NCI-H1417 treated with DMSO at 0.1 percent for 48 hours (cell line): Measurements from ENCODE around the gene TRIO.

ENCODE experiments used
- DNase-seq: peaks from one replicate; lab custom pipeline; 2025; lab: John Stamatoyannopoulos, UW

The TRIO gene

GRCh38 chr5:14487897-14488570 is 344.9 kb downstream of the TRIO start:
- DNase-seq: no peak

DNA sequence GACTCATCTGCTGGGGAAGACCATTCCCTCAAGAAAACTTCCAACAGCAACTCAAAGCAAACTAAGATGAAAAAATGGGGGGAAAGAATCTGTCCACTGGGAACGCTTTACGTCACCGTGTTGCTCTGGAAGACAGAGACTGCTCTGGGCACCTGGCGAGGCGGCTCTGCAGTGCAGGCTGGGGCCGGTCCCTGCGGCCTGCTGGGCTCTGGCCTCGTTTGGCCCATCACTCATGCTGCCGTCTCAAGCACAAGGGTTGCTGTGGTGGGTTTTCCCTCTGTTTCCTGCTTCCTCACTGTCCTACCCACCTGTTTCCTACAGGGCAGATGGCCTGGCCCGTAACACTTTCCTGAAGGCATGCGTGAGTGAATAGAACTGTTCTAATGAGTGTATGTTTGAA is 345.6 kb downstream of the TRIO start:
- DNase-seq: no peak

GRCh38 chr5:14489643-14490042 is 346.5 kb downstream of the TRIO start:
- no peak for DNase-seq

DNA sequence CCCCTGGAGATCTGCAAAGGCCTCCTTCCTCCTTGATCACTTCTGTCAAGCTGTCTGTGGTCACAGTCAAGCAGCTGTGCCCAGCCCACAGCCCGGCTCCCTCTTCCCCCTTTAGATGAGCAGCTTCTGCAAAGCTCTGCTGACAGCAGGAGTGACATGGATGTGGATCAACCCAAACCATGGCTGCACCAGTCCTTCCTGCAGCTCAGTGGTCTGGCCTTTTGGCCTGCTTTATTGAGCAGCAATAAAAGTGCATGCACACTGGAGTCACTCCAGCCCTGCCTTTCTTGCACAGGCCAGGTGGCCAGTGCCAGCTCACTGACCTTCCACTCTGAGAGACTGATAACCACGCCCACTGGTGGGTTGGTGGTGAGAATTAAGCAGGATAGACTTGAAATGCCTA is 347.2 kb downstream of the TRIO start:
- no peak for DNase-seq

DNA sequence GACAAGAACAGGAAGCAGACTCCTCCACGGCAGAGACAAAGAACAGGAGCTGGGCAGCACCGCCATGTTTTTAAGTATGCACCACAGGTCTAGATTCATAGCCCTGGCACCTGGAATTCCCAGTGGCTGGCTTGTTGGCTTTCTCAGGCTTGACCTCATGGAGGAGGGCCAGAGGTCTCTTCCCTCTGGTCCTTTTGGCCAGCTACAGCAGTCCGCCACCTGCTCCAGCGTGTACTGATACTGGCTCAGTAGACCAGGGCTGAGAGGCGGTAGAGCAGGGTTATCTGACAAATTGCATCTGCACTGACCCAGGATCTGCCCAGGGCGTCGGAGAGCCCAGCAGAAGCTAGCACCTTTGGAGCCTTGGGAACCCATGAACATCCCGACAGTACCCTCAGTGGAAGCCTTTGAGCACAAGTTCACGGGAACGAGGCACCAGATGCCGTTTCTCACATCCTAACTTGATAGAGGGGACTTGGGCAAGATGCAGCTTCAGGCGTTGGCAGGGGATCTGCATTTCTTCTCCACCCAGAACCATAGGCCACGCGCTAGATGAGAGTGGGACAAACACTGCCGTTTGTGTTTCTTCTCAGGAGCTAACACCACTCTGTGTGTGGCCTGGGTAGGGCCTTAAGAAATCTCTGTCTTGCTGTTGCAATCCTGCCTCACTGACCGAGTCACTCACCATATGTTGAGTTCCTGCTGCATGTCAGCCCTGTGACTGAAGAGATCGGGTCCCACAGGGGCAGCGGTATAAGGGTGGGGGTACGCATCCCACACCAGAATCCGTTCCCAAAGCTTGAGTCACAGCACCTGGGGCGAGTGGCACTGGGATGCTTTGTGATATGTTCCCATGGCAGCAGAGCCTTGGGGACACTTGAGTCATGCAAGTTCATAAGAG is 348.1 kb downstream of the TRIO start:
- DNase-seq: no peak

GRCh38 chr5:14492331-14492964 is 349.3 kb downstream of the TRIO start:
- DNase-seq: no peak

DNA sequence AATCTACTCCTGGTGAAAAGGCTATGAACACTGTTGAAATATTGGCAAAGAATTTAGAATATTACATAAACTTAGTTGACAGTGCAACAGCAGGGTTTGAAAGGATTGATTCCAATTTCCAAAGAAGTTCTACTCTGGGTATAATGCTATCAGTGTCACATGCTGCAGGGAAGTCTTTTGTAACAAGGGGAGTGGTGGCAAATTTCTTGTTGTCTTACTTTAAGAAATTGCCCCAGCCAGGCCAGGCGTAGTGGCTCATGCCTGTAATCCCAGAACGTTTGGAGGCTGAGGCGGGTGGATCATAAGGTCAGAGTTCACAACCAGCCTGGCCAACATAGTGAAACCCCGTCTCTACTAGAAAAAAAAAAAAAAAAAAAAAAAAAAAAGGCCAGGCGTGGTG is 352.2 kb downstream of the TRIO start:
- DNase-seq: no peak

- DNase-seq: no peak
These were observed 354.2 kb downstream of the TRIO start for GRCh38 chr5:14497311-14497710.

DNA sequence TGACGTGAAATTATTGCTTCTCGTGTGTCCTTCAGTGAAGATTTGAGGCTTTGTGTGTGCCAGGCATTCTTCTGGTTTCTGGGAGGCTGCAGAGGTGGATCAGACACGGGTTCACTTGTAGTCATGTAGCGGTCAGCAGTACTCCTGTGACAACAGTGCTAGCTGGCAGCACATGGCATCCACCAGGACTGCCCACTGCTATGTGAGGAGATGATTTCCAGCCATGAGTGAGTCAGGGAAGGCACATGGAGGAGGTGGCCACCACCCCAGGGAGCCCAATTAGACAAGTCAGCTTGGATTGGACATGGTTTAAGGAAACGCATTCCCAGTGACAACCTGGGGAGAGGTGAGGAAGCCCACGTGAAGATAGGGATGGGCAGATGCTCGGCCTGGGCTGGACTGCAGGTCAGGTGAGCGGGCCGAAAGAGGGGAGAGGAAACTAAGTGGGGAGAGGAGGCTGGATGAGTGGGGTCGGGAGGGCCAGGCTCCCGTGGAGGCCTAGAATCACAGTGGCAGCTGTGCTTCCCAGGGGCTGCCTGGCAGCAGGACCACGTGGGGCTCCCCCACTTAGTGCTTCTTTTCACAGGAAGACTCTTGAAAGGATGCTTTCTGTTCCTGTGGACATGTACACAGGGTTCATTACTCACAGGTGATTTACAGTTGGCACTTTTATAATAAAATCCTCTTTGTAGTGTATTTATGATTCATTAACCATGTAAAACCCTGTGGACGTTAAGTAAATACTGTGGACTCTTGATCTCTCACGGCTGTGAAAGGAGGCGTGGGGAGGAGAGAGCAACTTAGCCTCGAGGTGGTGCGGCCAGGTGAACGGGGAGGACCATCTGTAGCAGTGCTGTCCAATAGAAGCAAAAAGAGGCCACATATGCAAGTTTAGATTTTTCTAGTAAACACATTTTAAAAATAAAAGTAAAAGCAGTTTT is 358.5 kb downstream of the TRIO start:
- peak; percentile 89 for DNase-seq

GRCh38 chr5:14502294-14502690 is 359.1 kb downstream of the TRIO start:
- DNase-seq: no peak

- DNase-seq: no peak
These were observed 360.0 kb downstream of the TRIO start for GRCh38 chr5:14503017-14503680.

DNA sequence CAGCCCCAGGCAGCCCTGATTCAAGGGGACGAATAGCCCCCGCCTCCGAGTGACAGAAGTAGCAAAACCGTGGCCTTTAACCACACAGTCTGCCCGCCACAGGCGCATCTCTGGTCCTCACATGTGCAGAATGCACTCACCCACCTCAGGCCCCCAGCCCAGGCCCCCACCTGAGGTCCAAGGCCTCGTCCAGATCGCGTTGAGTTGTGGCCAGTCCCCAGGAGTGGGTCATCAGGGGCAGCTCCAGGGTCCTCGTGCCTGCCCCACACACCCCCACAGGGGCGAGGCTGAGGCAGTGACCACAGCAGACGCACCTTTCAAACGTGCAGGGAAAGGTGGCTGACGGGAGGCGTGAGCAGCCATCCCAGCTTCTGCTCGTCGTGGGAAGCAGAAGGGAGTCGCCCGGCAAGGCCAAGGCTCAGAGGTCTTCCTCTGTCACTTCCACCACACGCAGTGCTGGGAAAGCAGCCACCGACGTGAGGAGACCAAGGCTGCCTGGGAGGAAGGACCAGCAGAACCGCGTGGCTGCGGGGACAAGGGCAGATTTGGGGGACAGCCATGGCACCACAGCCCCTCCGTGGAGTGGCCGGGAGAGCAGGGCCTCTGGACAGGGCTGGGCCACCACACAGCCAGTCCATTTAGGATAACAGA is 360.7 kb downstream of the TRIO start:
- DNase-seq: no peak

DNA sequence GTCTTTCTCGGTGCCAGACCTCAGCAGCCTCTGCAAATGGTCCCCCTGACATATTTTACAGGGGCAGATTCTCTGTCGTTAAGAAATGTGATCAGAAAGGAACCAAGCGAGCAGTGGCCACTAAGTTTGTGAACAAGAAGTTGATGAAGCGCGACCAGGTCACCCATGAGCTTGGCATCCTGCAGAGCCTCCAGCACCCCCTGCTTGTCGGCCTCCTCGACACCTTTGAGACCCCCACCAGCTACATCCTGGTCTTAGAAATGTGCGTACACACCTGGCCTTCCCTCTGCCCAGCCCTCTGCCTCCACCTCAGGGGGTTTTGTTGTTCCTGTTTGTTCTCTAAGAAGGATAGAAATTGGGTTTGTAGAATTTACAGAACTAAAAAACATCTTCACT is 361.2 kb downstream of the TRIO start:
- DNase-seq: no peak

DNA sequence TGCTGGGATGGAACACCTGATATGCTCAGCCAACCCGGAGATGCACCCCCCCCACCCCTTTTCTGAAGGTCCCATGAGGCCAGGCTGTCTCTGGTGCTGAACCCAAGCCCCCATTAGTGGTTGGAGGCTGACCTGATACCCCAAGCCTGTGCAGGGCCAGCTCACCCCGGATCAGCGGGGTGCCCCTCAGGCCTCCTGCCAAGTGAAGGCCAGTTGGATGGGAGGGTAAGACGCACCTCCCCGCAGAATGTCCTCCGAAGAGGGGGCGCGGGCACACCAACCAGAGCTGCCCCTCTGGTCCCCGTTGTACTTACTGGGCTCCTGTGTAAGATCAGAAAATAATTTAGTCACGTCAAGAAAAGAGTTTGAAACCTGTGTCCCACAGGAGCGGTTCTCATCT is 361.7 kb downstream of the TRIO start:
- DNase-seq: no peak

- DNase-seq: no peak
These were observed 362.4 kb downstream of the TRIO start for GRCh38 chr5:14505310-14506139.

- no peak for DNase-seq
These were observed 363.0 kb downstream of the TRIO start for GRCh38 chr5:14506140-14506538.

DNA sequence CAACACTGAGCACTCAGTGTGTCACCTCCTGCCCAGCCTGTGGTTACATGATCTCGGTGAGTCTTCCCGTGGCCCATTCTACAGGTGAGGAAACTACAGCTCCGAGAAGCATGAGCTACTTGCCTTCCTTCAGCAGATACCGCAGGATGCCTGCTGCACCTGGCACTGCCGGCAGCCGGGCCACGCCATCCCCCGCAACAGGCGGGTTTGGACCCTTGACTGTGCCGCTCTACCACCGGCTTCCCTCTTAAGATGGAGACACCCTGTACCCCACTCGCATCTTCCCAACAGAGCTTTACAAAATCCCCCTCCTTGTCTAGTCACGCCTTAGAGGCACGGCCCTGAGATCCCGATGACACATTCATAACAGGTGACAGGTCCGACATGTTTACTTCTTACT is 363.5 kb downstream of the TRIO start:
- DNase-seq: no peak

DNA sequence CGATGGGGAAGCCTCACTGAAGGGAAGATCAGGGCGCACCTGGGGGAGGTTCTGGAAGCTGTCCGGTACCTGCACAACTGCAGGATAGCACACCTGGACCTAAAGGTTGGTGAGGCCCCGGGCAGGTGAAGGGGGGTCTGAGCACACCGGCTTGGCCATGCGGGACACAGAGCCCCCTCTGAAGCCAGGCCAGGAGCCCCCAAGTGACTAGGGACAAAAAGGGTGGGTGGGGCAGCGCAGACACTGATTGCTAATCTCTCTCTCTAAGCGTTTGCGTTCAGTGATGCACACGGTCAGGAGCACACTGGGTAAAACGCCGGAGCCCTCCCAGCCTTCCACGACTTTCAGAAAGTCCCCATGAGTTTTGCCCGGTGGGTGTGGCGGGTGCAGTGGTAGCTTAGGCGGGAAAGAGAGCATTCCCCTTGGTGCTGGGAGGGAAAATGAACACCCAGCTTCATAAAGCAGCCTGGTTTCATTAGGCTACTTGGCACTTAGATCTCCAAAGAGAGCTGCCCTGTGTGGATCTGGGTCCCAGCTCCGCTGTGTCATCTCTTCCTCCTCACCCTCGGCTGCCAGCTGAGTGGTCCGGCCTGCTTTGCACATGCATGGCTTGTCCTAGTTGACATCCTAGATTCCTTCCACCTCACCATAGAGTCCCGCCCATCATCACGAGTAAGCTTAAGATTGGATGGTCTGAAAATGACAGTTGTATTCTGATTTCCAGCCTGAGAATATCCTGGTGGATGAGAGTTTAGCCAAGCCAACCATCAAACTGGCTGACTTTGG is 364.2 kb downstream of the TRIO start:
- no peak for DNase-seq

- no peak for DNase-seq
These were observed 364.9 kb downstream of the TRIO start for GRCh38 chr5:14508046-14508445.
